K562 (cell line): ENCODE data around the gene S100A10. TPM values are rescaled to one million over a fixed set of nuclear protein-coding genes. Genes with fewer than 3 reads are reported as not detected.

Source experiments
- ATAC-seq: fragments of 200-7000 bp; cut with Tn5 transposase; 3 replicates; pipeline ENCODE4 v1.9.1; 2020; ENCODE audit warnings: moderate library complexity
- BruUV-seq: library from RNA; stranded (reverse); fragments of 400-500 nt; replicated peaks from 2 replicates; lab custom pipeline; 2021; lab: Mats Ljungman, UMichigan
- CTCF ChIA-PET: fragments of 300-600 bp; formaldehyde crosslinking; extraction: SDS; loops from one replicate; lab custom pipeline; 2021; ENCODE audit warnings: low intra/inter-chr PET ratio; lab: Yijun Ruan, JAX
- POLR2A ChIA-PET: fragments of 300-600, 350-650 bp; sonication (Branson Sonifier 250); formaldehyde crosslinking; extraction: SDS; loops from one replicate; lab custom pipeline; 2021; ENCODE audit warnings: antibody characterized with exemption, inconsistent platforms; lab: Yijun Ruan, JAX
- DNase-seq, 4 experiments: peaks; one replicate each; pipeline versions ENCODE4 v3.0.0 to v3.0.0-alpha.2; 2011 to 2018; ENCODE audit warnings: low spot score in 3 of 4, mixed read lengths in 3 of 4; ENCODE audit errors: extremely low read depth in 1 of 4
- FAIRE-seq: peaks from 2 replicates; lab custom pipeline; 2011; peaks lifted over from hg19 to GRCh38; lab: Jason Lieb, UNC
- H2AFZ ChIP-seq: 2 replicates; pipeline ENCODE4 v1.6.0; 2011; ENCODE audit warnings: low read depth, low read length, control low read depth, inconsistent platforms
- H3K27ac ChIP-seq: fragments of 200-600 bp; 3 replicates; pipeline ENCODE4 v1.8.0; 2011; ENCODE audit warnings: low read depth, mild to moderate bottlenecking, control low read depth, inconsistent platforms, low read length, moderate library complexity, mixed read lengths; ENCODE audit errors: extremely low read depth
- H3K27me3 ChIP-seq, 2 experiments: fragments of 300-600 bp in 1 of 2; 2 replicates in 1 of 2; 3 replicates in 1 of 2; pipeline versions ENCODE4 v1.6.0 to v1.8.0; 2011; ENCODE audit warnings: inconsistent platforms in 2 of 2, low read length in 2 of 2, mild to moderate bottlenecking in 1 of 2, mixed read lengths in 1 of 2, moderate library complexity in 1 of 2; ENCODE audit not compliant: control insufficient read depth in 2 of 2, insufficient read depth in 2 of 2
- H3K36me3 ChIP-seq: fragments of 300-600 bp; 3 replicates; pipeline ENCODE4 v1.8.0; 2011; ENCODE audit warnings: mild to moderate bottlenecking, low read length, inconsistent platforms; ENCODE audit not compliant: control insufficient read depth, insufficient read depth
- H3K4me1 ChIP-seq, 2 experiments: fragments of 200-600 bp in 1 of 2; replicated peaks in 1 of 2; 2 replicates in 1 of 2; 3 replicates in 1 of 2; pipeline versions ENCODE4 v1.5.1 to v1.8.0; 2011; ENCODE audit warnings: inconsistent platforms in 2 of 2, low read length in 2 of 2, mild to moderate bottlenecking in 1 of 2, mixed read lengths in 1 of 2, moderate library complexity in 1 of 2; ENCODE audit not compliant: control insufficient read depth in 2 of 2, insufficient read depth in 2 of 2
- H3K4me2 ChIP-seq: 2 replicates; pipeline ENCODE4 v1.6.1; 2011; ENCODE audit warnings: low read length, control low read depth, inconsistent platforms, mixed read lengths; ENCODE audit not compliant: insufficient read depth
- H3K4me3 ChIP-seq: fragments of 200-600 bp; sonication (generic), shearing (Covaris generic); 2 replicates; pipeline ENCODE4 v1.5.1; 2016; ENCODE audit warnings: control low read depth, inconsistent platforms
- H3K79me2 ChIP-seq: fragments of 200-600 bp; 3 replicates; pipeline ENCODE4 v1.8.0; 2011; ENCODE audit warnings: low read length, inconsistent platforms; ENCODE audit not compliant: control insufficient read depth, insufficient read depth
- H3K9ac ChIP-seq, 2 experiments: 2 replicates each; pipeline versions ENCODE4 v1.6.0 to v1.6.1; 2011; ENCODE audit warnings: low read depth in 2 of 2, low read length in 2 of 2, control low read depth in 1 of 2, inconsistent platforms in 1 of 2, mild to moderate bottlenecking in 1 of 2, mixed read lengths in 1 of 2; ENCODE audit not compliant: insufficient read depth in 1 of 2
- H3K9me1 ChIP-seq: one replicate; pipeline ENCODE4 v1.6.0; 2011; ENCODE audit warnings: inconsistent platforms, mild to moderate bottlenecking, low read length, moderate library complexity; ENCODE audit not compliant: control insufficient read depth, insufficient read depth
- H3K9me3 ChIP-seq: replicated peaks from 2 replicates; pipeline ENCODE4 v1.5.1; 2011; ENCODE audit warnings: low read depth, low read length, inconsistent platforms; ENCODE audit not compliant: control insufficient read depth, insufficient read depth
- H4K20me1 ChIP-seq: replicated peaks from 2 replicates; pipeline ENCODE4 v1.6.1; 2011; ENCODE audit warnings: low read length, inconsistent platforms, mixed read lengths; ENCODE audit not compliant: control insufficient read depth, insufficient read depth
- MEIS2 ChIP-seq: fragments of 450-650 bp; IDR thresholded peaks from 2 replicates; pipeline ENCODE4 v1.6.1; 2014; ENCODE audit warnings: mild to moderate bottlenecking; ENCODE audit not compliant: partially characterized antibody
- NONO ChIP-seq, 2 experiments: fragments of 200-400 bp in 1 of 2; fragments of 450-650 bp in 1 of 2; formaldehyde crosslinking in 1 of 2; IDR thresholded peaks; 2 replicates each; pipeline ENCODE4 v1.6.1; 2017; ENCODE audit warnings: low read depth in 2 of 2, mild to moderate bottlenecking in 2 of 2, moderate library complexity in 2 of 2, low read length in 1 of 2
- PBX2 ChIP-seq, 2 experiments: IDR thresholded peaks in 1 of 2; conservative IDR thresholded peaks in 1 of 2; 2 replicates each; pipeline ENCODE4 v1.6.1; 2016; ENCODE audit warnings: low read depth in 2 of 2, mild to moderate bottlenecking in 1 of 2, missing compliant biosample characterization in 1 of 2, missing genetic modification characterization in 1 of 2, moderate library complexity in 1 of 2
- PKNOX1 ChIP-seq: fragments of 450-650 bp; IDR thresholded peaks from 2 replicates; pipeline ENCODE4 v1.6.1; 2016
- ZBTB8A ChIP-seq: fragments of 450-650 bp; IDR thresholded peaks from 2 replicates; pipeline ENCODE4 v1.6.1; 2018; ENCODE audit warnings: mild to moderate bottlenecking, moderate library complexity; ENCODE audit not compliant: partially characterized antibody
- WGBS: fragments of 100-300 bp; shearing (Covaris generic); methylation state at CpG from one replicate; pipeline ENCODE4 v1.1.6; 2016; ENCODE audit warnings: low coverage, mixed read lengths; ENCODE audit not compliant: insufficient coverage; ENCODE audit errors: missing lambda C conversion rate; 5-methylcytosine and 5-hydroxymethylcytosine counted together
- in situ Hi-C: fragments of 300-500 bp; cut with MboI; formaldehyde crosslinking; loops from 4 replicates; pipeline ENCODE4 v1.15.0; 2018; ENCODE audit warnings: inconsistent platforms, mixed read lengths
- intact Hi-C: fragments of 100-400 bp; cut with micrococcal nuclease; formaldehyde crosslinking; loops from 2 replicates; pipeline ENCODE4 v1.14.2; 2022
- polyA plus RNA-seq, 8 experiments: library from polyadenylated mRNA; depleted of rRNA in 4 of 8; stranded (reverse) in 5 of 8; unstranded in 3 of 8; fragments of >200 nt; fragmentation: Nextera tagmentation in 2 of 8; fragmentation: Illumina TruSeq in 1 of 8; extraction: Ambion mirVana in 2 of 8; extraction: Trizol in 1 of 8; gene quantifications; 2 replicates each; pipeline versions ENCODE4 v1.2.1 to v1.2.3, GENCODE V29; 2011 to 2014; ENCODE audit warnings: inconsistent platforms in 1 of 8, missing spikeins in 1 of 8
- total RNA-seq, 7 experiments: library from RNA; depleted of rRNA in 6 of 7; stranded (reverse); fragments of >200 nt in 6 of 7; fragmentation: Illumina TruSeq in 2 of 7; extraction: Trizol in 2 of 7; gene quantifications; 2 replicates each; pipeline versions ENCODE4 v1.2.1 to v1.2.3, GENCODE V29; 2011 to 2021; ENCODE audit warnings: low replicate concordance in 1 of 7

The S100A10 gene
- total and polyA plus RNA-seq, 9 of the 15 experiments (the other 6 are each of a cell fraction or from before 2014, with no cell fraction given), result 0.32 to 1.6 (median 0.50) TPM; not detected in 3

DNA sequence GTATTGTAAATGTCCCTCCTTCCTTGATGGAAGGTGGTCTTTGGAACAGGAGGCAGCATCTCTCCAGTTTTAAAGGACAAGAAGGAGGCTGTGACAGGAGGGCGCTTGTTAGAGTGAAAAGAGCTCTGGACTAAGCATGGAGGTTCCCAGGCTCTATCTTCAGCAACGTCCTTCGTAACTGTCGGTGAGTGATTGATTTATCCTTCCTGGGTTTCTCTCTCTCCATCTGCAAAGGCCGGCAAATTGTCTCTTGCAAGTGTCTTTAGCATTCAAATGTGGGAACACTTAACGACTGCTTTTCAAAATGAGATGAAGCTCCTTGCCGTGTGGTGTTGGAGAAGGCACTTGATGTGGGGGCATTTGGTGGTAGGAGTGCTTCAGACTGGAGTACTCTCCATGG lies 27.9 kb upstream of the S100A10 start:
- H4K20me1 ChIP-seq, result no peaks in the 10 kb centered on the region
- H3K4me1 ChIP-seq, result no peaks in the 10 kb centered on the region
- peaks cover 34 to 46% of the 10 kb centered on the region in 2 experiments for H3K27me3 ChIP-seq
- no peaks in the 10 kb centered on the region for H3K79me2 ChIP-seq
- no peak overlapping the region for H3K27ac ChIP-seq
- TF ChIP-seq ZBTB8A (no peak), PBX2 (CRISPR knock-in tag; IDR thresholded peaks at IDR 0.05; ENCODE audit: low read depth) (no peak), PBX2 (tag; conservative IDR thresholded peaks at IDR 0.05; ENCODE audit: low read depth) (peak; percentile 55; the same call in 1 of the 2 replicates), NONO (IDR thresholded peaks at IDR 0.05; ENCODE audit: low read depth in 2 of 2, low read length in 1 of 2) (no peak), PKNOX1 (peak; percentile 59), MEIS2 (peak; percentile 70)
- H3K36me3 ChIP-seq, result no peaks in the 10 kb centered on the region
- DNase-seq (no peak), ATAC-seq (no peak), FAIRE-seq (no peak)
- no peaks in the 10 kb centered on the region for H3K9me3 ChIP-seq
- intact Hi-C loops, result no loop called here
- whole genome bisulfite sequencing, result 0% methylated on average over 7 of the region's 7 CpGs
- ChIA-PET CTCF (no interaction called here), POLR2A (interaction anchor here (1.8 kb wide), 1 partner anchor 9 kb away, joined by 5 read pairs; no protein-coding TSS in a partner anchor)
- no TSS peak for BruUV-seq
- no peak overlapping the region for H3K9ac ChIP-seq
- no peaks in the 10 kb centered on the region for H3K9me1 ChIP-seq
- no peak overlapping the region for H3K4me2 ChIP-seq
- in situ Hi-C loops, result no loop called here
- H3K4me3 ChIP-seq, result no peak overlapping the region
- no peak overlapping the region for H2AFZ ChIP-seq
